K562 (cell line): ENCODE measurements around the gene DMBT1. TPM values are rescaled to one million over a fixed set of nuclear protein-coding genes. Genes with fewer than 3 reads are reported as not detected.

Experiments used
- ATAC-seq: fragments of 200-7000 bp; cut with Tn5 transposase; 3 replicates; pipeline ENCODE4 v1.9.1; 2020; ENCODE audit warnings: moderate library complexity
- BruUV-seq: library from RNA; stranded (reverse); fragments of 400-500 nt; replicated peaks from 2 replicates; lab custom pipeline; 2021; lab: Mats Ljungman, UMichigan
- CTCF ChIA-PET: fragments of 300-600 bp; formaldehyde crosslinking; extraction: SDS; loops from one replicate; lab custom pipeline; 2021; ENCODE audit warnings: low intra/inter-chr PET ratio; lab: Yijun Ruan, JAX
- POLR2A ChIA-PET: fragments of 300-600, 350-650 bp; sonication (Branson Sonifier 250); formaldehyde crosslinking; extraction: SDS; loops from one replicate; lab custom pipeline; 2021; ENCODE audit warnings: antibody characterized with exemption, inconsistent platforms; lab: Yijun Ruan, JAX
- DNase-seq, 4 experiments: peaks; one replicate each; pipeline versions ENCODE4 v3.0.0 to v3.0.0-alpha.2; 2011 to 2018; ENCODE audit warnings: low spot score in 3 of 4, mixed read lengths in 3 of 4; ENCODE audit errors: extremely low read depth in 1 of 4
- FAIRE-seq: peaks from 2 replicates; lab custom pipeline; 2011; peaks lifted over from hg19 to GRCh38; lab: Jason Lieb, UNC
- H2AFZ ChIP-seq: 2 replicates; pipeline ENCODE4 v1.6.0; 2011; ENCODE audit warnings: low read depth, low read length, control low read depth, inconsistent platforms
- H3K27ac ChIP-seq: fragments of 200-600 bp; 3 replicates; pipeline ENCODE4 v1.8.0; 2011; ENCODE audit warnings: low read depth, mild to moderate bottlenecking, control low read depth, inconsistent platforms, low read length, moderate library complexity, mixed read lengths; ENCODE audit errors: extremely low read depth
- H3K27me3 ChIP-seq, 2 experiments: fragments of 300-600 bp in 1 of 2; 2 replicates in 1 of 2; 3 replicates in 1 of 2; pipeline versions ENCODE4 v1.6.0 to v1.8.0; 2011; ENCODE audit warnings: inconsistent platforms in 2 of 2, low read length in 2 of 2, mild to moderate bottlenecking in 1 of 2, mixed read lengths in 1 of 2, moderate library complexity in 1 of 2; ENCODE audit not compliant: control insufficient read depth in 2 of 2, insufficient read depth in 2 of 2
- H3K36me3 ChIP-seq: fragments of 300-600 bp; 3 replicates; pipeline ENCODE4 v1.8.0; 2011; ENCODE audit warnings: mild to moderate bottlenecking, low read length, inconsistent platforms; ENCODE audit not compliant: control insufficient read depth, insufficient read depth
- H3K4me1 ChIP-seq, 2 experiments: fragments of 200-600 bp in 1 of 2; replicated peaks in 1 of 2; 2 replicates in 1 of 2; 3 replicates in 1 of 2; pipeline versions ENCODE4 v1.5.1 to v1.8.0; 2011; ENCODE audit warnings: inconsistent platforms in 2 of 2, low read length in 2 of 2, mild to moderate bottlenecking in 1 of 2, mixed read lengths in 1 of 2, moderate library complexity in 1 of 2; ENCODE audit not compliant: control insufficient read depth in 2 of 2, insufficient read depth in 2 of 2
- H3K4me2 ChIP-seq: 2 replicates; pipeline ENCODE4 v1.6.1; 2011; ENCODE audit warnings: low read length, control low read depth, inconsistent platforms, mixed read lengths; ENCODE audit not compliant: insufficient read depth
- H3K4me3 ChIP-seq: fragments of 200-600 bp; sonication (generic), shearing (Covaris generic); 2 replicates; pipeline ENCODE4 v1.5.1; 2016; ENCODE audit warnings: control low read depth, inconsistent platforms
- H3K79me2 ChIP-seq: fragments of 200-600 bp; 3 replicates; pipeline ENCODE4 v1.8.0; 2011; ENCODE audit warnings: low read length, inconsistent platforms; ENCODE audit not compliant: control insufficient read depth, insufficient read depth
- H3K9ac ChIP-seq, 2 experiments: 2 replicates each; pipeline versions ENCODE4 v1.6.0 to v1.6.1; 2011; ENCODE audit warnings: low read depth in 2 of 2, low read length in 2 of 2, control low read depth in 1 of 2, inconsistent platforms in 1 of 2, mild to moderate bottlenecking in 1 of 2, mixed read lengths in 1 of 2; ENCODE audit not compliant: insufficient read depth in 1 of 2
- H3K9me1 ChIP-seq: one replicate; pipeline ENCODE4 v1.6.0; 2011; ENCODE audit warnings: inconsistent platforms, mild to moderate bottlenecking, low read length, moderate library complexity; ENCODE audit not compliant: control insufficient read depth, insufficient read depth
- H3K9me3 ChIP-seq: replicated peaks from 2 replicates; pipeline ENCODE4 v1.5.1; 2011; ENCODE audit warnings: low read depth, low read length, inconsistent platforms; ENCODE audit not compliant: control insufficient read depth, insufficient read depth
- H4K20me1 ChIP-seq: replicated peaks from 2 replicates; pipeline ENCODE4 v1.6.1; 2011; ENCODE audit warnings: low read length, inconsistent platforms, mixed read lengths; ENCODE audit not compliant: control insufficient read depth, insufficient read depth
- NCOR1 ChIP-seq: fragments of 450-650 bp; IDR thresholded peaks from 2 replicates; pipeline ENCODE4 v1.6.1; 2016; ENCODE audit warnings: mild to moderate bottlenecking, moderate library complexity
- POLR2H ChIP-seq: IDR thresholded peaks from 2 replicates; pipeline ENCODE4 v1.6.1; 2016; ENCODE audit warnings: missing genetic modification characterization, low read depth, mild to moderate bottlenecking, control low read depth, missing compliant biosample characterization, moderate library complexity
- RBM22 ChIP-seq: fragments of 200-400 bp; formaldehyde crosslinking; IDR thresholded peaks from 2 replicates; pipeline ENCODE4 v1.6.1; 2018; ENCODE audit warnings: low read length, low read depth; ENCODE audit not compliant: poor library complexity, severe bottlenecking
- SP2 ChIP-seq: IDR thresholded peaks from 2 replicates; pipeline ENCODE4 v1.6.1; 2011; ENCODE audit warnings: mild to moderate bottlenecking, low read depth, low read length, moderate library complexity; ENCODE audit not compliant: poor library complexity, severe bottlenecking; ENCODE audit errors: extremely low read depth
- STAT5B ChIP-seq: fragments of 250-450 bp; sonication (Bioruptor Pico); IDR thresholded peaks from 2 replicates; pipeline ENCODE4 v1.8.0; 2021; ENCODE audit warnings: mild to moderate bottlenecking, inconsistent platforms
- ZNF436 ChIP-seq: fragments of 250-450, 450-650 bp; sonication (Bioruptor Pico); formaldehyde crosslinking; IDR thresholded peaks from 2 replicates; pipeline ENCODE4 v1.7.0; 2020; ENCODE audit warnings: mild to moderate bottlenecking
- WGBS: fragments of 100-300 bp; shearing (Covaris generic); methylation state at CpG from one replicate; pipeline ENCODE4 v1.1.6; 2016; ENCODE audit warnings: low coverage, mixed read lengths; ENCODE audit not compliant: insufficient coverage; ENCODE audit errors: missing lambda C conversion rate; 5-methylcytosine and 5-hydroxymethylcytosine counted together
- in situ Hi-C: fragments of 300-500 bp; cut with MboI; formaldehyde crosslinking; loops from 4 replicates; pipeline ENCODE4 v1.15.0; 2018; ENCODE audit warnings: inconsistent platforms, mixed read lengths
- intact Hi-C: fragments of 100-400 bp; cut with micrococcal nuclease; formaldehyde crosslinking; loops from 2 replicates; pipeline ENCODE4 v1.14.2; 2022
- polyA plus RNA-seq, 8 experiments: library from polyadenylated mRNA; depleted of rRNA in 4 of 8; stranded (reverse) in 5 of 8; unstranded in 3 of 8; fragments of >200 nt; fragmentation: Nextera tagmentation in 2 of 8; fragmentation: Illumina TruSeq in 1 of 8; extraction: Ambion mirVana in 2 of 8; extraction: Trizol in 1 of 8; gene quantifications; 2 replicates each; pipeline versions ENCODE4 v1.2.1 to v1.2.3, GENCODE V29; 2011 to 2014; ENCODE audit warnings: inconsistent platforms in 1 of 8, missing spikeins in 1 of 8
- total RNA-seq, 7 experiments: library from RNA; depleted of rRNA in 6 of 7; stranded (reverse); fragments of >200 nt in 6 of 7; fragmentation: Illumina TruSeq in 2 of 7; extraction: Trizol in 2 of 7; gene quantifications; 2 replicates each; pipeline versions ENCODE4 v1.2.1 to v1.2.3, GENCODE V29; 2011 to 2021; ENCODE audit warnings: low replicate concordance in 1 of 7
- TF ChIP-seq, protein P1 (sequence below), 2 experiments: fragments of 150-350 bp in 1 of 2; IDR thresholded peaks; 2 replicates each; pipeline ENCODE4 v1.6.1; 2012 to 2016; ENCODE audit warnings: low read depth in 2 of 2, low read length in 2 of 2, mild to moderate bottlenecking in 1 of 2, moderate library complexity in 1 of 2

The DMBT1 gene
- total and polyA plus RNA-seq, 9 of the 15 experiments (the other 6 are each of a cell fraction or from before 2014, with no cell fraction given): 0.01 to 0.07 TPM; not detected in 7

DNA sequence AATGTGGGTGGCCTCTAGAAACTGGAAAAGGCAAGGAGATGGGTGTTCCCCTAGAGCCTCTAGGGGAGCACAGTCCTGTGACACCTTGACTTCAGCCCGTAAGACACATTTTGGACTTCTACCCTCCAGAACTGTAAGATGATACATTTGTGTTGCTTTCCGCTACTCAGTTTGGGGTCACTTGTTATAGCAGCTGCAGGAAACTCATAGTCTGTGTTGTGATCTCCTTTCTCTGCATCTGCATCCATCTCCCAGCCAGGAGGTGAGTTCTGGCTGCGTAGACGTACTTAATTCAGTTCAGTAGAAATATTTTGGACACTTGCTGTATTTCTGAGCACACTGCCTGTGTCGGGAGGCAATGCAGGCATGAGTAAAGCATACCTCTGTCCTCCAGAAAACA lies 29.3 kb upstream of the DMBT1 start:
- H2AFZ ChIP-seq: no peak overlapping the region
- no TSS peak for BruUV-seq
- no peaks in the 10 kb centered on the region for H4K20me1 ChIP-seq
- ChIA-PET CTCF (no interaction called here), POLR2A (no interaction called here)
- H3K9me3 ChIP-seq: no peaks in the 10 kb centered on the region
- H3K4me3 ChIP-seq: no peak overlapping the region
- FAIRE-seq (no peak), DNase-seq (no peak), ATAC-seq (no peak)
- no peaks in the 10 kb centered on the region for H3K27me3 ChIP-seq
- H3K36me3 ChIP-seq: no peaks in the 10 kb centered on the region
- no peaks in the 10 kb centered on the region for H3K4me1 ChIP-seq
- no peak overlapping the region for H3K27ac ChIP-seq
- intact Hi-C loops (no loop called here), in situ Hi-C loops (no loop called here)
- no peak for TF ChIP-seq POLR2H (tag)
- no peak for TF ChIP-seq NCOR1
- no peak for TF ChIP-seq RBM22
- no peak for TF ChIP-seq ZNF436
- TF ChIP-seq STAT5B: no peak
- TF ChIP-seq, protein P1, sequence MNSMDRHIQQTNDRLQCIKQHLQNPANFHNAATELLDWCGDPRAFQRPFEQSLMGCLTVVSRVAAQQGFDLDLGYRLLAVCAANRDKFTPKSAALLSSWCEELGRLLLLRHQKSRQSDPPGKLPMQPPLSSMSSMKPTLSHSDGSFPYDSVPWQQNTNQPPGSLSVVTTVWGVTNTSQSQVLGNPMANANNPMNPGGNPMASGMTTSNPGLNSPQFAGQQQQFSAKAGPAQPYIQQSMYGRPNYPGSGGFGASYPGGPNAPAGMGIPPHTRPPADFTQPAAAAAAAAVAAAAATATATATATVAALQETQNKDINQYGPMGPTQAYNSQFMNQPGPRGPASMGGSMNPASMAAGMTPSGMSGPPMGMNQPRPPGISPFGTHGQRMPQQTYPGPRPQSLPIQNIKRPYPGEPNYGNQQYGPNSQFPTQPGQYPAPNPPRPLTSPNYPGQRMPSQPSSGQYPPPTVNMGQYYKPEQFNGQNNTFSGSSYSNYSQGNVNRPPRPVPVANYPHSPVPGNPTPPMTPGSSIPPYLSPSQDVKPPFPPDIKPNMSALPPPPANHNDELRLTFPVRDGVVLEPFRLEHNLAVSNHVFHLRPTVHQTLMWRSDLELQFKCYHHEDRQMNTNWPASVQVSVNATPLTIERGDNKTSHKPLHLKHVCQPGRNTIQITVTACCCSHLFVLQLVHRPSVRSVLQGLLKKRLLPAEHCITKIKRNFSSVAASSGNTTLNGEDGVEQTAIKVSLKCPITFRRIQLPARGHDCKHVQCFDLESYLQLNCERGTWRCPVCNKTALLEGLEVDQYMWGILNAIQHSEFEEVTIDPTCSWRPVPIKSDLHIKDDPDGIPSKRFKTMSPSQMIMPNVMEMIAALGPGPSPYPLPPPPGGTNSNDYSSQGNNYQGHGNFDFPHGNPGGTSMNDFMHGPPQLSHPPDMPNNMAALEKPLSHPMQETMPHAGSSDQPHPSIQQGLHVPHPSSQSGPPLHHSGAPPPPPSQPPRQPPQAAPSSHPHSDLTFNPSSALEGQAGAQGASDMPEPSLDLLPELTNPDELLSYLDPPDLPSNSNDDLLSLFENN (IDR thresholded peaks at IDR 0.05; ENCODE audit: low read depth in 2 of 2, low read length in 2 of 2): no peak
- no peak for TF ChIP-seq SP2
- no peak overlapping the region for H3K4me2 ChIP-seq
- no peaks in the 10 kb centered on the region for H3K79me2 ChIP-seq
- 0% methylated on average over 5 of the region's 5 CpGs for WGBS
- no peaks in the 10 kb centered on the region for H3K9me1 ChIP-seq
- no peak overlapping the region for H3K9ac ChIP-seq
